Astrocyte (in vitro differentiated cells and primary cell): ENCODE data around the gene ST6GALNAC5. TPM values are rescaled to one million over a fixed set of nuclear protein-coding genes. Genes with fewer than 3 reads are reported as not detected.
"Not testable (repeated sequence)": the region's sequence is repeated elsewhere in the genome, so short reads cannot be mapped to it uniquely, and the experiment has no call there.

Source experiments
- DNase-seq: peaks from one replicate; pipeline ENCODE4 v3.0.0-alpha.2; 2010; ENCODE audit warnings: low read depth
- FAIRE-seq: peaks from 2 replicates; lab custom pipeline; 2011; peaks lifted over from hg19 to GRCh38; lab: Jason Lieb, UNC
- H2AFZ ChIP-seq: 2 replicates; pipeline ENCODE4 v1.6.0; 2012; ENCODE audit warnings: low read depth, low read length, inconsistent platforms
- H3K27ac ChIP-seq: 2 replicates; pipeline ENCODE4 v1.5.1; 2011; ENCODE audit warnings: low read depth, low read length, inconsistent platforms
- H3K27me3 ChIP-seq: 2 replicates; pipeline ENCODE4 v1.6.0; 2011; ENCODE audit warnings: low read length, inconsistent platforms; ENCODE audit not compliant: insufficient read depth
- H3K36me3 ChIP-seq: 2 replicates; pipeline ENCODE4 v1.5.1; 2011; ENCODE audit warnings: low read length, inconsistent platforms; ENCODE audit not compliant: insufficient read depth
- H3K4me1 ChIP-seq: 2 replicates; pipeline ENCODE4 v1.5.1; 2011; ENCODE audit warnings: low read length, inconsistent platforms; ENCODE audit not compliant: insufficient read depth
- H3K4me2 ChIP-seq: 2 replicates; pipeline ENCODE4 v1.6.0; 2012; ENCODE audit warnings: low read length, inconsistent platforms
- H3K4me3 ChIP-seq: 2 replicates; pipeline ENCODE4 v1.5.1; 2011; ENCODE audit warnings: low read depth, mild to moderate bottlenecking, low read length, inconsistent platforms; ENCODE audit not compliant: insufficient read depth
- H3K79me2 ChIP-seq: 2 replicates; pipeline ENCODE4 v1.6.0; 2012; ENCODE audit warnings: mild to moderate bottlenecking, low read length, inconsistent platforms; ENCODE audit not compliant: insufficient read depth
- H3K9ac ChIP-seq: 2 replicates; pipeline ENCODE4 v1.6.0; 2012; ENCODE audit warnings: mild to moderate bottlenecking, low read length, inconsistent platforms
- H3K9me3 ChIP-seq: 2 replicates; pipeline ENCODE4 v1.5.1; 2012; ENCODE audit warnings: low read depth, mild to moderate bottlenecking, low read length, inconsistent platforms; ENCODE audit not compliant: insufficient read depth
- H4K20me1 ChIP-seq: 2 replicates; pipeline ENCODE4 v1.6.0; 2012; ENCODE audit warnings: low read length, inconsistent platforms; ENCODE audit not compliant: insufficient read depth
- H3K27ac Mint-ChIP-seq: one replicate; pipeline ENCODE4 v1.8.0; 2021; ENCODE audit warnings: mild to moderate bottlenecking, mixed read lengths; ENCODE audit not compliant: unreplicated experiment
- H3K27me3 Mint-ChIP-seq: one replicate; pipeline ENCODE4 v1.8.0; 2021; ENCODE audit warnings: low read depth, mixed read lengths; ENCODE audit not compliant: unreplicated experiment
- H3K36me3 Mint-ChIP-seq: one replicate; pipeline ENCODE4 v1.8.0; 2021; ENCODE audit warnings: low read depth, mixed read lengths; ENCODE audit not compliant: unreplicated experiment
- H3K4me1 Mint-ChIP-seq: one replicate; pipeline ENCODE4 v1.8.0; 2021; ENCODE audit warnings: low read depth, mixed read lengths; ENCODE audit not compliant: unreplicated experiment
- H3K4me3 Mint-ChIP-seq: one replicate; pipeline ENCODE4 v1.8.0; 2021; ENCODE audit warnings: mild to moderate bottlenecking, moderate library complexity, mixed read lengths; ENCODE audit not compliant: unreplicated experiment
- H3K9me3 Mint-ChIP-seq: one replicate; pipeline ENCODE4 v1.8.0; 2021; ENCODE audit warnings: mild to moderate bottlenecking, mixed read lengths; ENCODE audit not compliant: unreplicated experiment
- EZH2 ChIP-seq: IDR thresholded peaks from 2 replicates; pipeline ENCODE4 v1.6.1; 2012; ENCODE audit warnings: mild to moderate bottlenecking, low read length, inconsistent platforms; ENCODE audit not compliant: insufficient read depth
- total RNA-seq: library from RNA; stranded (reverse); gene quantifications from 2 replicates; pipeline ENCODE4 v1.2.1, GENCODE V29; 2021
- TF ChIP-seq, protein P1 (sequence below): IDR thresholded peaks from 2 replicates; pipeline ENCODE4 v1.5.1; 2011; ENCODE audit warnings: low read depth, mild to moderate bottlenecking, inconsistent platforms, low read length, moderate library complexity; ENCODE audit not compliant: insufficient read depth

Gene ST6GALNAC5
- total RNA-seq, 1 donor from 2014 or later: 1.3 TPM

DNA sequence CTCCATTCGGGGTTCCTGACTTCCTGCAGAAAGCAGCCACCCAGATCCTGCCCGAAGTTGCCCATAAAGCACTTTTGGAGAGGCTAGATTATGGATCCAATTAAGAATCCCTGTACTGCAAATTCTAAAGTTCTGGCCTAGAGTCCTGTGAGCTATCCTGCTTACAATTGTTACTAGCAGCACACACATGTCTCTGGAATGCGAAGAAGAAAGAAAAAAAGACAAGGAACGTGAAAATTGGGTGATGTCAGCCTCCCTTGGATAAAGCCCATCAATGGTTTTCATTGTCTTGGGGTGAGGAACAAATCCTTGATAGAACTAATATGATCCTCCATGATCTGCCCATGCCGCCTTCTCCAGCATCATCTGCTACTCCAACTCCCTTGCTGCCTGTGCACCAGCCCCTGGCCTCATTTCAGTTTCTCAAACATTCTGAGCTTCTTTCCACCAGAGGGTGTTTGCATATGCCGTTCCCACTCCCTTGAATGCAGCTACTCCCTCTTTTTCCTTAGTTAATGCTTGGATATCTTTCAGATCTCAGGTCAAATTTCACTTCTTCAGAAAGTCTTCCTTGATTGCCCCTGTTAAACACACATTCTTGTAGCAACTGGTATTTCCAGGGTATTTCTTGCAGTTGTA is 94.0 kb downstream of the ST6GALNAC5 start:
- Histone ChIP-seq H3K4me1 (no peaks in the 10 kb centered on the region), H3K27me3 (no peaks in the 10 kb centered on the region), H4K20me1 (no peaks in the 10 kb centered on the region), H3K27ac (no peak overlapping the region), H3K9me3 (no peaks in the 10 kb centered on the region), H2AFZ (no peak overlapping the region), H3K4me3 (no peak overlapping the region), H3K36me3 (no peaks in the 10 kb centered on the region), H3K9ac (no peak overlapping the region), H3K4me2 (no peak overlapping the region), H3K79me2 (no peaks in the 10 kb centered on the region)
- Mint-ChIP-seq H3K4me1 (no peaks in the 10 kb centered on the region), H3K9me3 (peaks cover 4% of the 10 kb centered on the region), H3K4me3 (no peak overlapping the region), H3K27me3 (peaks cover 2% of the 10 kb centered on the region), H3K36me3 (no peaks in the 10 kb centered on the region), H3K27ac (no peak overlapping the region)
- TF ChIP-seq EZH2: no peak
- TF ChIP-seq, protein P1, sequence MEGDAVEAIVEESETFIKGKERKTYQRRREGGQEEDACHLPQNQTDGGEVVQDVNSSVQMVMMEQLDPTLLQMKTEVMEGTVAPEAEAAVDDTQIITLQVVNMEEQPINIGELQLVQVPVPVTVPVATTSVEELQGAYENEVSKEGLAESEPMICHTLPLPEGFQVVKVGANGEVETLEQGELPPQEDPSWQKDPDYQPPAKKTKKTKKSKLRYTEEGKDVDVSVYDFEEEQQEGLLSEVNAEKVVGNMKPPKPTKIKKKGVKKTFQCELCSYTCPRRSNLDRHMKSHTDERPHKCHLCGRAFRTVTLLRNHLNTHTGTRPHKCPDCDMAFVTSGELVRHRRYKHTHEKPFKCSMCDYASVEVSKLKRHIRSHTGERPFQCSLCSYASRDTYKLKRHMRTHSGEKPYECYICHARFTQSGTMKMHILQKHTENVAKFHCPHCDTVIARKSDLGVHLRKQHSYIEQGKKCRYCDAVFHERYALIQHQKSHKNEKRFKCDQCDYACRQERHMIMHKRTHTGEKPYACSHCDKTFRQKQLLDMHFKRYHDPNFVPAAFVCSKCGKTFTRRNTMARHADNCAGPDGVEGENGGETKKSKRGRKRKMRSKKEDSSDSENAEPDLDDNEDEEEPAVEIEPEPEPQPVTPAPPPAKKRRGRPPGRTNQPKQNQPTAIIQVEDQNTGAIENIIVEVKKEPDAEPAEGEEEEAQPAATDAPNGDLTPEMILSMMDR: no peak
- FAIRE-seq (peak; percentile 47), DNase-seq (peak; percentile 44)

DNA sequence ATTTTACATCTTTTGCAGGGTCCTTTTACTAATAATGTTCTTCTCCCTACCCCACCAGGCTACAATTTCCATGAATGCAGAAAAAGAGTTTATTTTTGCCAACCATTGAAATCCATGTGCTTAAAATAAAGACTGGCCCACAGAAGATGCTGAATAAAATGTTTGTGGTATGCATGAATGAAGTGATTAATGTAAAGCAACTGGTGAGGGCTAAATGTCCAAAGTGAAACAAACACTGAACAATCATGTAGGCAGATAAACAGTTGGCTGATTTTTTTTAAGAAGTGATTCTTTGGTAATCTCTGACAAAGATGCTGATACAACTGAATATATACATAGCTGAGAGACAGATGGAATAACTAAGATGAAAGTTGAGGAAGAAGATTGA is 94.5 kb downstream of the ST6GALNAC5 start:
- H3K27ac Mint-ChIP-seq: no peak overlapping the region
- no peak overlapping the region for H3K4me3 Mint-ChIP-seq
- FAIRE-seq: no peak
- no peak overlapping the region for H2AFZ ChIP-seq
- no peaks in the 10 kb centered on the region for H4K20me1 ChIP-seq
- no peak overlapping the region for H3K9ac ChIP-seq
- no peak overlapping the region for H3K4me3 ChIP-seq
- peaks cover 2% of the 10 kb centered on the region for H3K27me3 Mint-ChIP-seq
- no peaks in the 10 kb centered on the region for H3K9me3 ChIP-seq
- no peaks in the 10 kb centered on the region for H3K36me3 Mint-ChIP-seq
- no peak overlapping the region for H3K27ac ChIP-seq
- no peak for DNase-seq
- no peaks in the 10 kb centered on the region for H3K4me1 ChIP-seq
- H3K36me3 ChIP-seq: no peaks in the 10 kb centered on the region
- H3K4me2 ChIP-seq: no peak overlapping the region
- H3K27me3 ChIP-seq: no peaks in the 10 kb centered on the region
- H3K79me2 ChIP-seq: no peaks in the 10 kb centered on the region
- no peaks in the 10 kb centered on the region for H3K4me1 Mint-ChIP-seq
- TF ChIP-seq, protein P1: no peak
- no peak for TF ChIP-seq EZH2
- H3K9me3 Mint-ChIP-seq: peaks cover 4% of the 10 kb centered on the region

DNA sequence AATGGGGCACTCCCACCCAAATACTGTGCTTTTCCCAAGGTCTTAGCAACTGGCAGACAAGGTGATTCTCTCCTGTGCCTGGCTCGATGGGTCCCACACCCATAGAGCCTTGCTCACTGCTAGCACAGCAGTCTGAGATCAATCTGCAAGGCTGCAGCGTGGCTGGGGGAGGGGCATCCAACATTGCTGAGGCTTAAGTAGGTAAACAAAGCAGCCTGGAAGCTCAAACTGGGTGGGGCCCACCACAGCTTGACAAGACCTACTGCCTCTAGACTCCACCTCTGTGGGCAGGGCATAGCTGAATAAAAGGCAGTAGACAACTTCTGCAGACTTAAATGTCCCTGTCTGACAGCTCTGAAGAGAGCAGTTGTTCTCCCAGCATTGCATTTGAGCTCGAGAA is 114.0 kb downstream of the ST6GALNAC5 start:
- H3K27ac ChIP-seq, DNase-seq, H3K4me3 Mint-ChIP-seq, H3K4me1 Mint-ChIP-seq, H3K4me3 ChIP-seq, H3K27ac Mint-ChIP-seq, H3K36me3 ChIP-seq, H3K27me3 Mint-ChIP-seq, H3K9ac ChIP-seq, H3K9me3 Mint-ChIP-seq, H3K36me3 Mint-ChIP-seq, H4K20me1 ChIP-seq, H2AFZ ChIP-seq, H3K79me2 ChIP-seq, H3K27me3 ChIP-seq, H3K9me3 ChIP-seq, H3K4me2 ChIP-seq, FAIRE-seq, H3K4me1 ChIP-seq: not testable (repeated sequence)
